Neural crest cell (in vitro differentiated cells): ENCODE results near the gene DNAJC11. TPM values are rescaled to one million over a fixed set of nuclear protein-coding genes. Genes with fewer than 3 reads are reported as not detected.
"Not testable (repeated sequence)": the region's sequence is repeated elsewhere in the genome, so short reads cannot be mapped to it uniquely, and the experiment has no call there.

Experiments
- DNase-seq: peaks from one replicate; pipeline ENCODE4 v3.0.0; 2021; ENCODE audit warnings: low read depth, mixed read lengths, low spot score
- H3K27ac Mint-ChIP-seq: one replicate; pipeline ENCODE4 v1.8.0; 2021; ENCODE audit warnings: mild to moderate bottlenecking, mixed read lengths; ENCODE audit not compliant: unreplicated experiment
- H3K27me3 Mint-ChIP-seq: 2 replicates; pipeline ENCODE4 v1.8.0; 2021; ENCODE audit warnings: low read depth, mild to moderate bottlenecking, mixed read lengths
- H3K36me3 Mint-ChIP-seq: 2 replicates; pipeline ENCODE4 v1.8.0; 2021; ENCODE audit warnings: low read depth, mild to moderate bottlenecking, mixed read lengths
- H3K4me1 Mint-ChIP-seq: 2 replicates; pipeline ENCODE4 v1.8.0; 2021; ENCODE audit warnings: mixed read lengths
- H3K4me3 Mint-ChIP-seq: one replicate; pipeline ENCODE4 v1.8.0; 2021; ENCODE audit warnings: mild to moderate bottlenecking, mixed read lengths
- H3K9me3 Mint-ChIP-seq: 2 replicates; pipeline ENCODE4 v1.8.0; 2021; ENCODE audit warnings: mixed read lengths
- CTCF ChIP-seq: fragments of 200-600 bp; sonication (generic); conservative IDR thresholded peaks from 2 replicates; pipeline ENCODE4 v1.5.0; 2021; ENCODE audit warnings: antibody characterized with exemption, mild to moderate bottlenecking
- total RNA-seq: library from RNA; stranded (reverse); gene quantifications from 2 replicates; pipeline ENCODE4 v1.2.1, GENCODE V29; 2021

Gene DNAJC11
- total RNA-seq, 1 donor from 2014 or later, result 86.6 TPM

- no peak overlapping the region for H3K4me3 Mint-ChIP-seq
- no peak for TF ChIP-seq CTCF
- no peaks in the 10 kb centered on the region for H3K9me3 Mint-ChIP-seq
- no peak overlapping the region for H3K27ac Mint-ChIP-seq
- H3K36me3 Mint-ChIP-seq, result peaks cover 6% of the 10 kb centered on the region
- no peak for DNase-seq
- H3K4me1 Mint-ChIP-seq, result no peaks in the 10 kb centered on the region
- no peaks in the 10 kb centered on the region for H3K27me3 Mint-ChIP-seq
Observed at GRCh38 chr1:6673816-6674398, 27.7 kb downstream of the DNAJC11 start.

DNA sequence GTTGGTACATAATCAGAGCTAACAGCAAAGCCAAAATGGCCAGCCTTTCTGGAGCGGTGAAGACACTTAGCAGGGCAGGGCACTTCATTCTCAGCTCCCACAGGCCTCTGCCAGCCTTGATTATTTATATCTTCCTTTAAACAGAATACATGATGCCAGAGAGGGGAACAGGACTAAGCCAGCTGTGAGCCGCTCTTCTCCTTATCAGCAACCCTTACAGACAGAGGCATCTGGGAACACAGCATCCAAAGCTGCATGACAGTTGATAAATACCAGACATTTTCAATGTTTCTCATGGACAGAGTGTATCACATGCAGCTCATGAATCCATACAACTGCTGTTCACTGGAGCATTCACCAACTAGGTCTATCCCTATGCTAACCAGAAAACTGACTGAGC is 29.1 kb downstream of the DNAJC11 start:
- no peak for TF ChIP-seq CTCF
- Mint-ChIP-seq H3K4me3 (no peak overlapping the region), H3K9me3 (no peaks in the 10 kb centered on the region), H3K4me1 (no peaks in the 10 kb centered on the region), H3K27me3 (no peaks in the 10 kb centered on the region), H3K36me3 (peaks cover 8% of the 10 kb centered on the region), H3K27ac (no peak overlapping the region)
- DNase-seq, result no peak

GRCh38 chr1:6668503-6668902 is 33.1 kb downstream of the DNAJC11 start:
- Mint-ChIP-seq H3K9me3 (no peaks in the 10 kb centered on the region), H3K4me1 (no peaks in the 10 kb centered on the region), H3K27ac (no peak overlapping the region), H3K27me3 (no peaks in the 10 kb centered on the region), H3K4me3 (no peak overlapping the region), H3K36me3 (peaks cover 6% of the 10 kb centered on the region)
- TF ChIP-seq CTCF, result no peak
- DNase-seq, result no peak

- TF ChIP-seq CTCF, result no peak
- H3K36me3 Mint-ChIP-seq, result peaks cover 13% of the 10 kb centered on the region
- no peak overlapping the region for H3K27ac Mint-ChIP-seq
- H3K27me3 Mint-ChIP-seq, result no peaks in the 10 kb centered on the region
- H3K4me3 Mint-ChIP-seq, result no peak overlapping the region
- H3K9me3 Mint-ChIP-seq, result no peaks in the 10 kb centered on the region
- no peak for DNase-seq
- no peaks in the 10 kb centered on the region for H3K4me1 Mint-ChIP-seq
Observed at GRCh38 chr1:6667139-6667538, 34.5 kb downstream of the DNAJC11 start.

DNA sequence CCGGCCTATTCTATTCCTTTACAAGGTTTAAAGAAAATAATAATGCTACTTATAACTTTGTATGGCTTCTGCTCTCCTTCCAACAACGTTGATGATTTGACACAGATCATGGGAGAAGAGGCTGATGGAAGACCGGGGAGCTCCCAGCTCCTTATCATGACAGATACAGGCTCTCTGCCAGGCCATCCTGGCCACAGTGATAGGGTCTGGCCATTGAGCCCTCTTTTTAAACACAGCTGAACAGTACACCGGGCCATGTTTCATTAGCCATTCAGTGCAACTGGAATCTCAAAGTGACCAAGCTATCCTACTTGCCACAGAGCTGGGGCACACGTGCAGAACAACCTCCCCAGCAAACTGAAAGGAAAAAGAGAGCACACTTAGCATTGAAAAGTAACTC is 34.9 kb downstream of the DNAJC11 start:
- DNase-seq, result no peak
- H3K4me3 Mint-ChIP-seq, result no peak overlapping the region
- peaks cover 13% of the 10 kb centered on the region for H3K36me3 Mint-ChIP-seq
- no peaks in the 10 kb centered on the region for H3K9me3 Mint-ChIP-seq
- no peaks in the 10 kb centered on the region for H3K27me3 Mint-ChIP-seq
- no peaks in the 10 kb centered on the region for H3K4me1 Mint-ChIP-seq
- no peak overlapping the region for H3K27ac Mint-ChIP-seq
- no peak for TF ChIP-seq CTCF

- H3K4me1 Mint-ChIP-seq, H3K27me3 Mint-ChIP-seq, H3K9me3 Mint-ChIP-seq, H3K27ac Mint-ChIP-seq, DNase-seq, H3K4me3 Mint-ChIP-seq: not testable (repeated sequence)
- peaks cover 12% of the 10 kb centered on the region for H3K36me3 Mint-ChIP-seq
Observed at GRCh38 chr1:6662468-6662867, 39.1 kb downstream of the DNAJC11 start.
